ENCODE data around the gene MAP4K4.
"Not testable (repeated sequence)": the region's sequence is repeated elsewhere in the genome, so short reads cannot be mapped to it uniquely, and the experiment has no call there.

MAP4K4 gene

DNA sequence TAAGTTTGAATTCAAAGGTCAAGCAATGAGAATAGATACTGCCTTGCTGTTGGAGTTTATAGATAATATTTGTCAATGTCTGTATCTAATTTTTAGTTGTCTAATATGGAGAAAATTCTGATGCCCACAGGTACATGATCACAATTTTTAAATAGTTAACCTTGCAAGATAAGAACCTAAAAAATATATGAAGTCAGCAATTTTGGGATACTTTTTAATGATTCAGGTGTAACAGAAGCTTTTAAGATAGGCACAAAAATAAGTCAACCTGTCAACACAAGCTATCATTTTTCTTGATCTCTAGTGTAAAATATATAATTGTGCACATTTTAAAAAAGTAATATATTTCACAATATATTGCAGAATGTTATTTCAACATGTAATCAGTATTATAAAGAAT, 201.8 kb downstream of the MAP4K4 start:
- DNase-seq (ENCODE audit: low spot score) (no peak), FAIRE-seq (no peak)

DNA sequence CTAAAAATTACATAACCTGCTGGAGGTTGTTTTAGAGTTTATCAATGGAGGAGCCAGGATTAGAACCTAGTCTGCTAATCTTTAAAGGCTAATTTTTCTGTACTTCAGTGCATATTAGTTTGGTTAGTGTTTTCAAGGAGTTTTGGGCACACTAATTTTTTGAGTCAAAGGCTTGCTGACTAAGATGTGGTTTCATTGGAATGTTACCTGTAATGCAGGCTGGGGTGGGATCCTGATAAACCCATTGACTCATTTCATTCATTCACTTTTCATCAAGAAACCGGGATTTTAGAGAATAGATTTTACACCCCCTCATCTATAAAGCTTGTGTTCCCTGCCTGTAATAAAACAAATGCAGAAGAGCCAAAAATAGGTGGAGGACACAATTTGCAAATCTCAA, 202.4 kb downstream of the MAP4K4 start:
- DNase-seq (ENCODE audit: low spot score) (peak; percentile 40), FAIRE-seq (no peak)

DNA sequence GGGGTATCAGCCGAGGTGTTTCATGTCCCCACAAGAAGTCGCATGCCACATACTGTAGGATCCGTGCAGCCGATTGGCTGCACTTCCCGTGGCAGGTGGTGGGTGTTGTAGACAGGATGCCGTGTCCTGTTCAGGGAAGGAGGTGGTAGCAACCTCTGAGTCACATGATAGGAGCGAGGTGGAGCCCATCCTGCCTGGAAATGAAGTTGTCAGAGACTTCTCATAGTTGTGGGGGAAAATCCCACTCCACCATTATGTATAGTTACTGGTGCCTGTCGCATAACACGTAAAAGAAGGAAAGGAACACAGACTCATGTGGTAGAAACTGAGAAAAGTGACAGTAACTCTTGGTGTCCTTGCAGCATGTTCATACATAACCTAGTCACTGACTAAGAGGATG, 202.9 kb downstream of the MAP4K4 start:
- DNase-seq (ENCODE audit: low spot score) (peak; percentile 31), FAIRE-seq (no peak)

DNA sequence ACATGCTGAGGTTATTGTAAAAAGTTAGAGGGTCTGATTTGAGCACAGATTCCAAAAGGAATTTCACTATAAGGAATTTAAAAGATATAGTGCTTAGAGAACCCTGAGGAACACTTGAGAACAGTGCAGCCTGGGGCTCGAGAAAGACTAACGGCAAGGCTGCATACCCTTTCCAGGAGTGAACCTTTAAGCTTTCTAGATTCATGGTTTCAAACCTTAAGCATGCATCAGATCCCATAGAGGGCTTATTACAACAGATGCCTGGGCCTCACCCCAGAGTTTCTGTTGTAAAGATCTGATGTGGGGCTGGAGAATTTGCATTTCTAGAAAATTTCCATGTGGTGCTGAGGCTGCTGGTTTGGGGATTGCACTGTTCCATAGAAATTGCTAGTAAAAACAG, 203.7 kb downstream of the MAP4K4 start:
- DNase-seq (ENCODE audit: low spot score) = no peak
- FAIRE-seq = no peak

DNA sequence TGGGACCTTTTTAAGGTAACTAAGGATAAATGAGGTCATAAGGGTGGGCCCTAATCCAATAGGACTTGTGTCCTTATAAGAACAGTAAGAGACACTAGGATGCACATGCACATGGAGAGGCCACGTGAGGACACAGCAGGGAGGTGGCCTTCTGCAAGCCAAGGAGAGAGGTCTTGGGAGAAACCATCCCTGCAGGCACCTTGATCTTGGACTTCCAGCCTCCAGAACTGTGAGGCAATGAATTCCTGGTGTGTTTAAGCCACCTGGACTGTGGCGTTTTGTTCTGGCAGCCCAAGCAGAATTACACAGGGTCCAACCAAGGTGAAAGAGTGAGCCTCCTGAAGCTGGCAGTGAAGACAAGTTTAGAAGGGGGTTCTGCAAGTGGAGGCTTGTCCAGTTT, 204.7 kb downstream of the MAP4K4 start:
- DNase-seq (ENCODE audit: low spot score) (no peak), FAIRE-seq (no peak)

DNA sequence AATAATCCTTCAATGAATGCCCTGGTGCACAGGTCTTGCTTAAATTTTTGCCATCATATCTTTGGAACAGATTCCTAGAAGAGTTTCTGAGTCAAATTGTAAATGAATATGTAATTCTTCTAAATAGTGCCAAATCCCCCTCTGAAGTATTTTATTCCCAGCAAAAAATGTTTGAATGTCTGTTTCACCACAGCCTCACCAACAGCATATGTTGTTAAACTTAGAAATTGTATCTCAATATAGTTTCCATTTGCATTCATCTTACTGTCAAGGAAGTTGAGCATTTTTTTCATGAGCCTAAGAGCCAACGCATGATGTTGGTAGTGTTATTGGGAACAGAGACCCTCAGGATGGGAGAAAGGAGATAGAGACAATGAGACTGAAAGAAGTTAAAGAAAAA, 207.4 kb downstream of the MAP4K4 start:
- DNase-seq (ENCODE audit: low spot score) (no peak), FAIRE-seq (no peak)

DNA sequence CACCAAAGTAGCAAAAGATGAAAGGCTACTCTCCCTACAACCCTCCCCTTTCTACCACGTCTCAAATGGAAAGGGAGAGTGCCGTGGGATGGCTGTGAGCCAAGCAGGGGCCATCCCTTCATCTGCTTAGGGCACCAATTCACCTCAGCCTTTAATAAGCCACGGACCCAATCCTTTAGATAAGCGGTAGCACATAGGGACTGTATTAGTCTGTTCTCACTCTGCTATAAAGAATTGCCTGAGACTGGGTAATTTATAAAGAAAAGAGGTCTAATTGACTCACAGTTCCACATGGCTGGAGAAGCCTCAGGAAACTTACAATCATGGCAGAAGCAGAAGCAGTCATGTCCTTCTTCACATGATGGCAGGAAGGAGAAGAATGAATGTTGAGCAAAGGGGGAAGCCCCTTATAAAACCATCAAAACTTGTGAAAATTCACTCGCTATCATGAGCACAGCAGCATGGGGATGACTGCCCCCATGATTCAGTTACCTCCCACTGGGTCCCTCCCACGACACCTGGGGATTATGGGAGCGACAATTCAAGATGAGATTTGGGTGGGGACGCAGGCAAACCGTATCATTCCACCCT, 208.3 kb downstream of the MAP4K4 start:
- FAIRE-seq (no peak), DNase-seq (ENCODE audit: low spot score) (no peak)

DNA sequence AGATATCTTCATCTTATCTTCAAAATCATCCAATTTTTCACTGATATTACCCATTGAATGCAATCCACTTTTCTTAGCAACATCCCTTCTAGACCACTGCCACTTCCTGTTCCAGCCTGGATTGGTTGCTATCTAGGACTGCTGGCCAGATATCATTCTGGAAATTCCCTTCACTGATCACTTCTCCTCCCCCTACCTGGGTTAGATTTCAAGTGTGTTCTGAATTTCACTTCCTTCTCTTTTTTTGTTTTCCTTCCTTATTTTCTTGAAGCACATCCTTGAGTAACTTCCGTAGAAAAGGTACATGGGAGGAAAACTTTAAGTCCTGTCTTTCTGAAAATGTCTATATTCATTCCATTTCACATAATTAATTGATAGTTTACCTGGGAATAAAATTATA, 212.3 kb downstream of the MAP4K4 start:
- DNase-seq (ENCODE audit: low spot score) (no peak), FAIRE-seq (no peak)

DNA sequence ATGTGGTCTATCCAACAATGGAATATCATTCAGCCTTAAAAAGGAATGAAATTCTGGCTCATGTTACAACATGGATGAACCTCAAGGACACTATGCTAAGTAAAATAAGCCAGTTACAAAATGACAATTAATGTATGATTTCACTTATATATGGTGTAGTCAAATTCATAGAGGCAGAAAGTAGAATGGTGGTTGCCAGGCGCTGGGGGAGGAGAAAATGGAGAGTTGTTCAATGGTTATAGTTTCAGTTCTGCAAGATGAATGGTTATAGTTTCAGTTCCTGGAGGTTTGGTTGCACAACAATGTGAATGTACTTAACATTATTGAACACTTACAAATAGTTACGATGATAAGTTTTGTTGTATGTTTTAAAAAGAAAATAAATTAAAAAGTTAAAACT, 215.0 kb downstream of the MAP4K4 start:
- DNase-seq (ENCODE audit: low spot score) = no peak
- FAIRE-seq = no peak

DNA sequence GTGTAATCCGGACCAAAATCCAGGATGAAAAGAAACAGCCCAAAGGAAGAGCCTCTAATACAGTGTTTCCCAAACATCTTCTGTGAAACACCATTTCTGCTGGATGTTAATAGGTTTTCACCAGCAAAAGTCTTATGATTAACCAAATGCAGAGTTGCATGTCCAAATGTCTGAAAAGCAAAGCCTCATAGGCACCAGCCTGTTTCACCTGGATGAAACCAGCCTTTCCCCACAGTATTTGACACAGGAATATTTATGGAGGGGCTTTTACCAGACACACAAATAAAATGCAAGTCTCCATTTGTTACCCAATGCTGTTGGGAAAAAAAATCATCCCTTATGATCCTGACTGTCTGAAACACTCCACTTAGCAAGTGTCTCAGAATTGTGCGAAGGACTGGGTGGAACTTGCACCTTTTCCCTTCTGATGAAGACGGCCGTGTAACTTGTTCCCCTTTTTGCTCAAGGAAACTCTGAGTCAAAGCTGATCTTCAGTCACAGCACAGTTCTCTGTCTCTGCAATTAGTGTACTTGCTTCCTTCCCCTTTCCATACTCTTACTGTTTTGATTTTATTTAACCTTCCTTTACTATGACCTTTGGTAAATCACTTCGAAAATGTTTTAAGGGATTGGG, 223.9 kb downstream of the MAP4K4 start:
- DNase-seq (ENCODE audit: low spot score) = no peak

DNA sequence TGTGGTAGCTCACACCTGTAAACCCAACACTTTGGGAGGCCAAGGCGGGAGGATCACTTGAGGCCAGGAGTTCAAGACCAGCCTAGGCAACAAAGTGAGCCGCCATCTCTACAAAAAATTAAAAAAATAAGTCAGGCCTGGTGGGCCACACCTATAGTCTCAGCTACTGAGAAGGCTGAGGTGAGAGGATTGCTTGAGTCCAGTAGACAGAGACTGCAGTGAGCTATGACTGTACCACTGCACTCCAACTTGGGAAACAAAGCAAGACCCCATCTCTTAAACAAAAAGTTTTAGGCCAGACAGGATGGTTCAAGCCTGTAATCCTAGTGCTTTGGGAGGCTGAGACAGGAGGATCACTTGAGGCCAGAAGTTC, 224.4 kb downstream of the MAP4K4 start:
- no peak for FAIRE-seq
- no peak for DNase-seq (ENCODE audit: low spot score)

More for the DNA sequence above, 223.9 kb downstream of the MAP4K4 start:
- FAIRE-seq = no peak

DNA sequence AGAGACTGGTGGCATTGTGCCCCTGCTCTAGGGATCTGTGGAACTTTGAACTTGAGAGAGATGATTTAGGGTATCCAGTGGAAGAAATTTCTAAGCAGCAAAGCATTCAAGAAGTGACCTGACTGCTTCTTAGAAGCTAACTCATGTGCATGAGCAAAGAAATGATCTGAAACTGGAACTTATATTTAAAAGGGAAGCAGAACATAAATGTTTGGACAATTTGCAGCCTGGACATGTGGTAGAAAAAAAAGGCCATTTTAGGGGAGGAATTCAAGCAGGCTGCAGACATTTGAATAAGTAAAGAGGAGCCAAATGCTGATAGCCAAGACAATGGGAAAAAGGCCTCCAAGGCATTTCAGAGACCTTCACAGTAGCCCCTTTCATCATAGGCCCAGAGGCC, 226.8 kb downstream of the MAP4K4 start:
- FAIRE-seq; DNase-seq (ENCODE audit: low spot score): not testable (repeated sequence)

DNA sequence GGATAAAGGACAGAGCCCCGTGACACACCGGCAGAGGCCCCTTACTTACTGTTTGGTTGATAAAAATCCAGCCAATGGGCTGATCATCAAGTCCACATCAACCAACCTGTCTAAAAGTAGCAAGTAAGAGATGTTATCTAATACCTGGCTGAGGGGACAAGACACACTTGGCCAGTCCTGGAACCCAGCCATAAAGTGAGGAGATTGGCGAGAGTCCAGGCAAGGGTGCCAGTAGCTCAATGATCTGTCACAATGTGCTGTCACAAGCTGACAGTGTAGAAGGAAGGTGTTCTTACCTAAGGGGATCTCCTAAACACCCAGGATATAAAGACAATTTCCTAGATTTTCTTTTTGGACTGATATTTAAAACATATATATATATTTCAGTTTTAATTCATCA, 232.5 kb downstream of the MAP4K4 start:
- DNase-seq (ENCODE audit: low spot score) (no peak), FAIRE-seq (no peak)

DNA sequence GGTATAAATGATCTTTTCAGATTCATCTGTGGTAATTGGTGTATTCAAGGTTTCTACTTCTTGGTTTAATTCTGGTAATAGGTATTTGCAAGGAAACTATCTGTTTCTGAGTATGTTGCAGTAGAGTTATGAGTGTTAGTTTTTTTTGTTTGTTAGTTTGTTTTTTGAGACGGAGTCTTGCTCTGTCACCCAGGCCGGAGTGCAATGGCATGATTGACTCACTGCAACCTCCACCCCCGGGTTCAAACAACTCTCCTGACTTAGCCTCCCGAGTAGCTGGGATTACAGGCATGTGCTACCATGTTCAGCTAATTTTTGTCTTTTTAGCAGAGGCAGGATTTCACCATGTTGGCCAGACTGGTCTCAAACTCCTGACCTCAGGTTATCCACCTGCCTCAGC, 233.3 kb downstream of the MAP4K4 start:
- FAIRE-seq = no peak

DNA sequence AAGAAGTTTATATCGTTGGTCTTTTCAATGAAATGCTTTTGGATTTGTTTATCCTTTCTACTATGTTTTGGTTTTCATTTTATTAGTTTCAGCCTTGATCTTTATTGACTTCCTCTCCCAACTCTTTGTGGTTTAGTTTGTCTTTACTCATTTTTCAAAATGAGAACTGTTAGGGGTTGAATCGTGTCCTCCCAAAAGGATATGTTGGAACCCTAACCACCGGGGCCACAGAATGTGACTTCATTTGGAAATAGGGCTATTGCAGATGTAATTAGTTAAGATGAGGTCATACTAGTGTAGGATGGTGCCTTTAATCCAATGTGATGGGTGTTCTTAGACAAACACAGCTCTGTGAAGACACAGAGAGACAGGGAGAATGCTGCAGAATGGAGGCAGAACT, 233.9 kb downstream of the MAP4K4 start:
- DNase-seq (ENCODE audit: low spot score) (no peak), FAIRE-seq (peak; percentile 9)

More for the DNA sequence above, 233.3 kb downstream of the MAP4K4 start:
- no peak for DNase-seq (ENCODE audit: low spot score)

DNA sequence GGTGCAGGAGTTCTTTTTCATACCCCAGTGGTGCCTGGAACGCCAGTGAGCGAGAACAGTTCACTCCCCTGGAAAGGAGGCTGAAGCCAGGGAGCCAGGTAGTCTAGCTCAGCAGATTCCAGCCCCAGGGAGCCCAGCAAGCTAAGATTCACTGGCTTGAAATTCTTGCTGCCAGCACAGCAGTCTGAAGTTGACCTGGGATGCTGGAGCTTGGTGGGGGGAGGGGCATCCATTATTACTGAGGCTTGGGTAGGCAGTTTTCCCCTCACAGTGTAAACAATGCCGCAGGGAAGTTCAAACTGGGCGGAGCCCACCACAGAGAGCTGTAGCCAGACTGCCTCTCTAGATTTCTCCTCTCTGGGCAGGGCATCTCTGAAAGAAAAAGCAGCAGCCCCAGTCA, 238.3 kb downstream of the MAP4K4 start:
- DNase-seq (ENCODE audit: low spot score); FAIRE-seq: not testable (repeated sequence)

DNA sequence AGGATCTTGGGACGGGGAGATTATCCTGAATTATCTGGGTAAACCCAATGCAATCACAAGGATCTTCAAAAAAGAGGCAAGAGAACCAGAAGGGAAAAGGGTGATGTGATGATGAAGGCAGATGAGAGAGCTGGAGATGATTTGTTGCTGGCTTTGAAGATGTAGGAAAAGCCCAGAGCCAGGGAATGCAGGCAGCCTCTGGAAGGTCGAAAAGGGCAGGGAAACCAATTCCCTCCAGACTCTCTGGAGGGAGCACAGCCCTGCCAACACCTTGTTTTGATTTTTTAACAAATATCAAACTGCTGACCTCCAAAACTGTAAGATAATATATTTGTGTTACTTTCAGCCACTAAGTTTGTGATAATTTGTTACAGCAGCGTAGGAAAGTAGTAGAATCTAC, 245.3 kb downstream of the MAP4K4 start:
- DNase-seq (ENCODE audit: low spot score) (no peak), FAIRE-seq (no peak)

Measured in urothelium cell line (cell line).